Colonic mucosa (tissue), 4 donors: Measurements from ENCODE around the gene AFF3. TPM values are rescaled to one million over a fixed set of nuclear protein-coding genes. Genes with fewer than 3 reads are reported as not detected.

Experiments
- DNase-seq: peaks from one replicate; pipeline ENCODE4 v3.0.0-alpha.2; 2020
- H3K27ac ChIP-seq: fragments of 200-600 bp; one replicate; pipeline ENCODE4 v1.8.0; 2021
- H3K27me3 ChIP-seq: fragments of 200-600 bp; one replicate; pipeline ENCODE4 v1.8.0; 2021
- H3K36me3 ChIP-seq: fragments of 200-600 bp; one replicate; pipeline ENCODE4 v1.8.0; 2021
- H3K4me1 ChIP-seq: fragments of 200-600 bp; one replicate; pipeline ENCODE4 v1.8.0; 2021; ENCODE audit warnings: mild to moderate bottlenecking
- H3K4me3 ChIP-seq: fragments of 200-600 bp; one replicate; pipeline ENCODE4 v1.8.0; 2021
- H3K9ac ChIP-seq, 2 donors: one replicate each; pipeline ENCODE4 v1.7.0; 2013; ENCODE audit warnings: control low read depth in 2 of 2, low read depth in 2 of 2, low read length in 2 of 2
- H3K9me3 ChIP-seq: fragments of 200-600 bp; one replicate; pipeline ENCODE4 v1.8.0; 2021
- intact Hi-C: fragments of 100-400 bp; cut with DNase I; formaldehyde crosslinking; loops from one replicate; pipeline ENCODE4 v1.14.1; 2022
- total RNA-seq, 2 donors: library from RNA; stranded (reverse); fragmentation: NEBNext Ultra II Directional in 1 of 2; extraction: Animal tissue kit (Norgen Biotek cat#: 25700) in 1 of 2; gene quantifications; one replicate each; pipeline ENCODE4 v1.2.1, GENCODE V29; 2021
- TF ChIP-seq, protein P1 (sequence below): fragments of 200-600 bp; IDR thresholded peaks from one replicate; pipeline ENCODE4 v1.8.0; 2022; ENCODE audit warnings: antibody characterized with exemption, mild to moderate bottlenecking
- donor health status: healthy.
- donor health status: DM: no; HTN: no; CAD: no.
- donor health status: DM: no; HTN: no; CAD: no.

Gene AFF3
- total RNA-seq, 2 donors from 2014 or later: 0.86 to 2.6 TPM

- TF ChIP-seq, protein P1, sequence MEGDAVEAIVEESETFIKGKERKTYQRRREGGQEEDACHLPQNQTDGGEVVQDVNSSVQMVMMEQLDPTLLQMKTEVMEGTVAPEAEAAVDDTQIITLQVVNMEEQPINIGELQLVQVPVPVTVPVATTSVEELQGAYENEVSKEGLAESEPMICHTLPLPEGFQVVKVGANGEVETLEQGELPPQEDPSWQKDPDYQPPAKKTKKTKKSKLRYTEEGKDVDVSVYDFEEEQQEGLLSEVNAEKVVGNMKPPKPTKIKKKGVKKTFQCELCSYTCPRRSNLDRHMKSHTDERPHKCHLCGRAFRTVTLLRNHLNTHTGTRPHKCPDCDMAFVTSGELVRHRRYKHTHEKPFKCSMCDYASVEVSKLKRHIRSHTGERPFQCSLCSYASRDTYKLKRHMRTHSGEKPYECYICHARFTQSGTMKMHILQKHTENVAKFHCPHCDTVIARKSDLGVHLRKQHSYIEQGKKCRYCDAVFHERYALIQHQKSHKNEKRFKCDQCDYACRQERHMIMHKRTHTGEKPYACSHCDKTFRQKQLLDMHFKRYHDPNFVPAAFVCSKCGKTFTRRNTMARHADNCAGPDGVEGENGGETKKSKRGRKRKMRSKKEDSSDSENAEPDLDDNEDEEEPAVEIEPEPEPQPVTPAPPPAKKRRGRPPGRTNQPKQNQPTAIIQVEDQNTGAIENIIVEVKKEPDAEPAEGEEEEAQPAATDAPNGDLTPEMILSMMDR: no peak
- intact Hi-C loops: no loop called here
- Histone ChIP-seq H3K36me3 (no peaks in the 10 kb centered on the region), H3K27me3 (no peaks in the 10 kb centered on the region), H3K4me3 (no peak overlapping the region), H3K9ac (no peak overlapping the region), H3K9me3 (no peaks in the 10 kb centered on the region), H3K27ac (no peak overlapping the region), H3K4me1 (no peaks in the 10 kb centered on the region)
- no peak for DNase-seq
Observed at GRCh38 chr2:99605036-99605435, 537.4 kb downstream of the AFF3 start.

DNA sequence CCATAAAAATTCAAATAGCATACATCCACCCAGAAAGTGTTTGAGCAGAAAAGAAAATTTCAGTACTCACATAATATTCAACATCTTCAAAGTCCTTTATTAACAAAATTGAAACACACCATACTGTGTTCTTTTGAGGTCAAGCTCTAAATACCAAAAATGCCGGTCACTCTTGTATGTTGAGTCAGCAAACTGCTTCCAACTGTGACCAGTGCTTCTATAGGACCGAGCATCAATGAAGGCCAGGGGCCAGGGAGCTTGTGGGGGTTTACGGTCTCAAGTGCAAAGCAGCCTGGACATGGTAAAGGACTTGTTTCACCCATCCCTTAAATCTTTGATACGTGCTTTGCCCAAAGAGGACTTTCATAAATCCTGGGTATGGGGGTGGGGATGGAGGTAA lies 539.9 kb downstream of the AFF3 start:
- intact Hi-C loops: no loop called here
- H3K9ac ChIP-seq: no peak overlapping the region
- no peaks in the 10 kb centered on the region for H3K36me3 ChIP-seq
- no peaks in the 10 kb centered on the region for H3K27me3 ChIP-seq
- TF ChIP-seq, protein P1: no peak
- H3K4me1 ChIP-seq: no peaks in the 10 kb centered on the region
- DNase-seq: no peak
- no peaks in the 10 kb centered on the region for H3K9me3 ChIP-seq
- no peak overlapping the region for H3K27ac ChIP-seq
- H3K4me3 ChIP-seq: no peak overlapping the region

- Histone ChIP-seq H3K27ac (no peak overlapping the region), H3K4me1 (no peaks in the 10 kb centered on the region), H3K36me3 (no peaks in the 10 kb centered on the region), H3K27me3 (no peaks in the 10 kb centered on the region), H3K9me3 (no peaks in the 10 kb centered on the region), H3K9ac (no peak overlapping the region), H3K4me3 (no peak overlapping the region)
- TF ChIP-seq, protein P1: no peak
- intact Hi-C loops: no loop called here
- DNase-seq: no peak
Observed at GRCh38 chr2:99600981-99601651, 541.3 kb downstream of the AFF3 start.

GRCh38 chr2:99598441-99598840 lies 543.9 kb downstream of the AFF3 start:
- intact Hi-C loops: no loop called here
- H3K27me3 ChIP-seq: no peaks in the 10 kb centered on the region
- TF ChIP-seq, protein P1: no peak

GRCh38 chr2:99597616-99598015 lies 544.8 kb downstream of the AFF3 start:
- TF ChIP-seq, protein P1: no peak
- H3K9me3 ChIP-seq: no peaks in the 10 kb centered on the region
- H3K4me1 ChIP-seq: no peaks in the 10 kb centered on the region
- H3K36me3 ChIP-seq: no peaks in the 10 kb centered on the region
- no peaks in the 10 kb centered on the region for H3K27me3 ChIP-seq
- no peak overlapping the region for H3K4me3 ChIP-seq
- no peak overlapping the region for H3K27ac ChIP-seq
- no peak for DNase-seq
- intact Hi-C loops: no loop called here
- no peak overlapping the region for H3K9ac ChIP-seq

More at GRCh38 chr2:99598441-99598840, 543.9 kb downstream of the AFF3 start:
- Histone ChIP-seq H3K36me3 (no peaks in the 10 kb centered on the region), H3K9me3 (no peaks in the 10 kb centered on the region), H3K9ac (no peak overlapping the region), H3K4me1 (no peaks in the 10 kb centered on the region), H3K4me3 (no peak overlapping the region), H3K27ac (no peak overlapping the region)
- no peak for DNase-seq
